HG02938 (cell line): ENCODE results near the gene TIMM10B.

ENCODE experiments used
- ATAC-seq: cut with Tn5 transposase; IDR thresholded peaks from one replicate; pipeline ENCODE4 v1.9.1; 2021; ENCODE audit warnings: mild to moderate bottlenecking, moderate library complexity; ENCODE audit not compliant: unreplicated experiment

The TIMM10B gene, protein sequence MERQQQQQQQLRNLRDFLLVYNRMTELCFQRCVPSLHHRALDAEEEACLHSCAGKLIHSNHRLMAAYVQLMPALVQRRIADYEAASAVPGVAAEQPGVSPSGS

DNA sequence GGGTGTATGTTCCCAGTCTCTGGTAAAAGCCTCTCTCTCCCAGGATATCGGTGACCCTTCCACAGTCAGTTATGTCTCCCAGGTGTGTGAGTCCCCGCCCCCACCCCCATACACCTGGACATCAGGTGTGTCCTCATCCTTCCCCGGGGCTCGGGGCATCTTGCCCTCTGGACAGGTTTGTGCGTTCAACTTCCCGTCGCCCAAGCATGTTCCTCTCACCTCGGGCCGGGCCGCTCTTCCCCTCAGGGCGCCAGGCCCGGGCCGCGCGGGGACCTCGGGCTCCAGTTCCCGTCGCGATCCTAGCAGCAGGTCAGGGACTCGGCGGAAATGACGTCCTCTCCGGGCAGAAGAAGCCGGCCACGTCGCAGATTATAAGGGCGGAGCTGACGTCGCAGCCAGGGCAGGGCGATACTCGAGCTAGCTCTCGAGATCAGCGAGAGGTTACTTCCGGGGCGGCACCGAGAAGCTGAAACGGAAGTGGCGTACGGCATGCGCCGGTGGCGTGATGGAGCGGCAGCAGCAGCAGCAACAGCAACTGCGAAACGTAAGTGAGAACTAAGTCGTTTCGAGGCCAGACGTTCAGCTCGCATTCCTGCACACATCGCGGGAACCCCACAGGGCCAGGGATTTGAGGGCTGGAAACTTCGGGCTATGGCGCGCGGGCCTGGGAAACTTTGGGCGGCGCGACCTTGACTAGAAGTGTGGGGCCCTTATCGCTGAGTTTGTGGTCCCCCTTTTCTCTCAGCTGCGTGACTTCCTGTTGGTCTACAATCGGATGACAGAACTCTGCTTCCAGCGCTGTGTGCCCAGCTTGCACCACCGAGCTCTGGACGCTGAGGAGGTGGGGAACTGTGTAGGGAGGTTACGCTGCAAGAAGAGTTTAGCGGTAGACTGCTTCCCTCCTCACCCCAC lies at the start of gene TIMM10B, which contains the start of gene ARFIP2:
TSS of gene TIMM10B (plus strand) at position 490 of the 912 bp plus-strand sequence. CDS start at position 506, 16 bp downstream.
TSS of gene ARFIP2 (minus strand) at position 320 of the 912 bp plus-strand sequence. CDS start 910 bp downstream, outside the sequence.
- peak; percentile 99 for ATAC-seq

DNA sequence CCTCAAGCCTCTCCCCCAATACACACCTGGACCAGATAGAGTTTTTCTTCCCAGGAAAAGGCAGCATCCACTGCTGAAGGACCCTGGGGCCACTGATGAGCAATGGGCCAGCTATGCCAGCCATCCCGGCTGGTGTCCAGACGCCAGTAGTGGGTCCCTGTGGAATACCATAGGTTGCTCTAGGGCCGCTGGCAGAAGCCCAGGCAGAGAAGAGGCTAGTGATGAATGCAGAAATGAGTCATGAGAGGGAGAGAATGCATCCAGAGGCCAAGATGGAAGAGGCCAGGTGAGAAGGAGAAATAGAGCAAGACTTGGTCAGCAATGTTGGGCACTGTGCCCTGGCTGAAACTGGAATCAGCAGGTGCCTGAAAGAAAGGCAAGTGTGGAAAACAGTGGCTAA lies 49.4 kb upstream of the TIMM10B start:
- no peak for ATAC-seq

GRCh38 chr11:6433998-6434660 lies 47.2 kb upstream of the TIMM10B start:
- no peak for ATAC-seq

- ATAC-seq: no peak
Measured at GRCh38 chr11:6437423-6437822, 43.9 kb upstream of the TIMM10B start.

DNA sequence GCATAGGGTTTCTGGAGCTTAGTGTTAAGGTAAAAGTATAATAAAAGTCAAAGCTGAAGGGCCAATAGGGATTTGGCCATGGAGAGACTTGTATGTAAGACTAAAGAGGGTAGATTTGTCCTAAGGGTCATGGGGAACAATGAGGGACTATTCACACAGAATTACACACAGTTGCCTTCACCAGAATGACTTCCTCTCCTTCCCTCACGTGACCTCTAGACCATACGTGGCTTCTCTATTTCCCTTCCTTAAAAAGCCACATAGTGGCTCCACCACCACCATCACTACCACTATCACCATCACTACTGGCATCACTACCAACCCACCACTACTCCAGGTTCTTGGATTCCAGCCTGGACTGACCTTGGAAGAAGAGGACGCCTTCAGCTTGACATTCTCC lies 43.3 kb upstream of the TIMM10B start:
- no peak for ATAC-seq

DNA sequence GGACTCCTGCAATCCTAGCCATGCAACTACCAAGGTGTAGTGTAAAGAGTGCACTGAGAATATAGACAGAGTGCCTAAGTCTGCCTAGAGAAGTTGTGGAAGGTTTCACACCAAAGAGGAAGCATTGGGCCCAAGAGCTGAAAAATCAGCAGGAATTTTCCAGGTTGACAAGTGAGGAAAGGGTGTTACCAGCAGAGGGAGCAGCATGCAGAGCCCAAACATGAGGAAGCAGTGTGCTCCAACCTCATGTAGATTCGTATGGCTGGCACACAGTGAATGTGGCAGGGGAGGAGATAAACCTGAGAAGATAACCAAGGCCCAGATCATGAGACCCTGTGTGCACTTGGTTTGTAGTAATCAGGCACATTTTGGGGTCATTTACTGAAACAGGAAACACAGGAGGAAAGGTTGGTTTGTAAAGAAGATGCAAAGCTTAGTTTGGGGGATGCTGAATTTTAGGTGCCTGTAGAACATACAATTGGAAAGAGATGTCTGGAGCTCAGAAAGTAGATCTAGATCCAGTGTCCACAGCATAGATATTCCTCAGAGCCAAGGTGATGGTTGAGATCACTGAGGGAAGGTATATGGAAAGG lies 42.2 kb upstream of the TIMM10B start:
- no peak for ATAC-seq

- no peak for ATAC-seq
Measured at GRCh38 chr11:6440906-6441358, 40.4 kb upstream of the TIMM10B start, which contains the start of gene HPX. Gene HPX, minus strand, starts transcription at chr11:6440987. Its CDS starts 24 bp downstream, at chr11:6440963.

GRCh38 chr11:6442441-6442840 lies 38.9 kb upstream of the TIMM10B start:
- ATAC-seq: no peak

DNA sequence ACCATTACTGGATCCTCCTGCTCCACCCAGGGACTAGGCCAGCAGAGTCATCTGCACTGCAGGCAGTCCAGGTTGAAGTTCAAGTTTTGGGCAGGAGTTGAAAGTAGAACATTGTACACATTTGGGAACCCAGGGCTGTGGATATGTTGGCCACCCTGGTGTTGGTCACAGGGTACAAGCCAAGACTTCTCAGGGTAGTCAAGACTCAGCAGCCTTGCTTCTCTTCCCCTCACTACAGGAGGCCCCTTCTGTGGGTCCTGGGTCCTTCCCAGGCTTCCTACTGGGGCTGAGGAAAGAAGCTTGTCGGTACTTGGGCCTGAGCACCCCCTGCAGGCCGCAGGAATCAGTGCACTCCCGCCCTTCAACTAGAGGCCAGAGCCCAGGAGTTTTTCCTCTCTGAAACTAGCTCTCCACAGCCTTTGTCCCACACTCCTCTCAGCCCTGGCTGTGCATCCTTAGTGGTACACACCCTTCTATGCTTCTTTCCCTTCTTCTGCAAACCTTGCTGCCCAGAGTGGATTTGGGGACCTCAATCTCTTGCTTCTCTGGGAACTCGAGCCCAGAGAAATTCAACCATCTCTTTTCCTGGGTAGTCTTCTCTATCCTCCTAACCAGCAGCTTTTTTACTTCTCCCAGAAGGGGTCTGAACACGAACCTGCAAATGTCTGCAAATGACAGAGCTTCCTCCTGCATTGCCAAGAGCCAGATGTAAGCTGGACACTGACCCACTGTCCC lies 37.9 kb upstream of the TIMM10B start:
- peak; percentile 77 for ATAC-seq

DNA sequence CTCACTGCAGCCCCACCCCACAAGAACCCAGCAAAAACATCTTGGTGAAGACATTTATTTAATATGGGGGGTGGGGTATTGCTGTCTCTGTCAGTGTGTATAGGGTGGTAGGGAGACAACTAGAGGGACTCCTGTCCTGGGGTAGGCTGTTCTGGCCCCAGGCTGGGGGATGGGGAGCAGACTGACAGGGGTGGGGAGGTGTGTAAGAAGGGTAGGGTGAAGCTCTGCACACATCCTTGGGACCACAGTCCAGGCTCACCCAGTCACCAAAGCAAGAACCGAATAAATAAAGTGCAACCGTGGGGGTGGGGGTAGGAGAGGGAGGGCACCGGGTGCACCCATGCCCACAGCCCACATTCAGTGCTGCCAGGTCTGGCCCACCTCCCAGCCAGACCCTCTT lies 32.7 kb upstream of the TIMM10B start:
- no peak for ATAC-seq

- ATAC-seq: no peak
Measured at GRCh38 chr11:6452219-6452618, 29.1 kb upstream of the TIMM10B start.

- ATAC-seq: no peak
Measured at GRCh38 chr11:6453152-6453551, 28.1 kb upstream of the TIMM10B start.

DNA sequence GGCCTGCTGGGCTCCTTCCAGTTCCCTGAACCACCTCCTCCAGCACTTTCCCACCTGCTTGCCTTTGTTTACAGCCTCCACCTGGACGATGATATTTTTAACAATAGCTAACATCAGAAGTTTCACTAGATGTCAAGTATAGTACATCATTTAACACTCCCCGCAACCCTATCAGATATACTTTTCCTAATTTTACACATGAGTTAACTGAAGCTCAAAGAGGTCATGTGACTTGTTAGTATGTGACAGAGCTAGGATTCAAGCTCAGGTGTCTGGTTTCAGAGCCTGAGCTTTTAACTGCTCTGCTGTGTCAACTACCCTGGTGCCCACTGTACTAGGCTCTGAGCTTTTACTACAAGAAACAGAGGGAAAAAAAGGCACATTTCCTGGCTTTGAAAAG lies 26.2 kb upstream of the TIMM10B start:
- ATAC-seq: no peak

DNA sequence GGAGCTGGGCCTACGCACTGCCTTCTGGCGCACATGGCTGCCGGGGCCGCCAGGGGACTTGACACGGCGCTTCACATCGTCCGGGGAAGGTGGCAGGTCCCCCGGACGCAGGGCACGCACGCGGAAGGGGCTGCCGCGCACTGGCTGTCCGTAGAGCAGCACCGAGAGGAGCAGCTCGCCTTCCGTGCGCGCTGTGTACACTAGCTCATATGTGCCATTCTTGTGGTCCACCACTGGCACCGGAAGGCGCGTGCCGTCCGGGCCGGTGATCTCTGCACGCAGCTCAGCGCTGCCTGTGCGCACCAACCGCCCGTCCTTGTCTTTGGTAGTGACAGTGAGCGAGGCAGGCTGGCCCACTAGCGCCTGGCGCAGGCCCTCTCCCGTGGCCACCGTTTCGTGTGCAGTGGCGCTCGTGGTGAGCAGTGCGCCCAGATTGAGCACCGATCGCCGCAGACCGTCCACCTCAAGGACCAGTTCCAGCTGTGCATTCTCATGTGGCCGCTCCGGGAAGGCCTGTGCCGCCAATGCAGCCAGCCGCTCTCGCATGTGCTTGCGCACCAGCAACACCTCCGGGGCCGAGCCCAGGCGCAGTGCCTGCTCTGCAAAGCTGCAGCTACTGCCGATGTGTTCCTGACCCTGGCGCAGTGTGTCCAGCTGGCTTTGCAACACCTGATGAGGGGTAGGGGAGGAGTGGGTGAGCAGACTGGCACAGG lies 24.8 kb upstream of the TIMM10B start:
- ATAC-seq: no peak

GRCh38 chr11:6457581-6458320 lies 23.6 kb upstream of the TIMM10B start:
- ATAC-seq: no peak

DNA sequence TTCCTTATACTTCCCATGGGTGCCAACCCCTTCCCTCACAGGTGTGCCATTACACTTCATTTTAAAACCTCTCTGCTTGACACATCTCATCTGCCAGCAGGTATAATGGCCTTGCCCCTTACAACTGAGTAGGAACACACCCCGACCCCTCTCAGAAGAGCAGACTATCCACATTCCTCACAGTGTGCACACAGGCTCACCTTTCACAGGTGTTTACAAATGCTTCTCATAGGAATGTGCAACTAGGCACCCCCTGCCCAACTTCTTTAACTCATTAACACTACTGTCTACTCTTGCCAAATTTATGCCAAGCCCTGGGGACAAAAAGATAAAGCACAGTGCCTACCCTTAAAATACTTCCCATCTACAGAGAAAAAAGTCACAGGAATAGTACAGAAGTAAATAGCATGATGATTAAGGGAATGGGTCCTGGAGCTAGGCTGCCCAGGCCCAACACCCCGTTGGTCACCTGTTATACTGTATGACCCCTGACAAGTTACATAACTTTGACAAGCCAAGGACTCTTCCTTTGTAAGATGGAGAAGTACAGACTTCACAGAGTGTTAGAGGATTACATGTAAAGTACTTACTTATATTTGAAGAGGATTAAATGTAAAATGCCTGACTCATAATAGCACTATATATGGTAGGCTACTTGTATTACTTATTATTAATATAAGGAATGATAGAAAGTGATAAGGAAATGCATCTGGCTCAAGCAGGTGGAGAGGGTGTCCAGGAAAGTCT lies 22.8 kb upstream of the TIMM10B start:
- ATAC-seq: no peak

GRCh38 chr11:6459099-6459450 lies 22.2 kb upstream of the TIMM10B start:
- ATAC-seq: no peak

DNA sequence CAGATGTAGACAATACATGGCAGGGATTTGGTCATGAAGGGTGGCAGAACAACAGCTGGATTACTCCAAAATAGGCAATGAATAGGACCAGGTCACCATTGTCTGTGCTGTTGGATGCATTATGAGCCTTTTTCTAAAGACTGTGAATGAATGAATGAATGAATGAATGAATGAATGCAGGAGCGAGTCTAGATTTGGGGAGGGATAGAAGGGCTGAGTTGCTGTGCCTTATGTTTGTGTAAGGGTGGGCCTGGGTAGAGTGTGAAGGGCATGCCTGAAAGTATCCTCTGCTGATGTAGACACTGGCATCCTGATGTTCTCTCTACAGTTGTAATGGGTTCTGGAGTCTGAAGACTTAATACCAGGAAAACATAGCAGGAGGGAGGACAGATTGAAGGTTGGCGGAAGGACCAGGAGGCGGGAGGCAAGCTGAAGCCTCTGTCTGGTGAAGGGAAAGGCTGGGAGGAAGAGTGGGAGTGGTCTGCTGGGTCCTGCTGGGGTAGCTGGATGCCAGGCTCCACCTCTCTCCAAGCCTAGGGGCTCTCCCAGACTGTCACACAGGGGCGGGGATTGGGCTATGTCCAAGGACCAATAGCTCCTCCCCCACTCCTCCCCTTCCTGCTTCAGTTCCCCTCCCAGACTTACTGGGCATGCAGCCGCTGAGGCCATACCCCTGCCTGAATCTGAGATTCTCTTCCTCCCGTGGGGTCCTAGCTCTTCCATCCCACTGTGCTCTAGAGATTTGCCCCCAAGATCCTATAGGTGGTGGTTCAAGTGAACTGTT lies 12.4 kb upstream of the TIMM10B start:
- peak; percentile 55 for ATAC-seq
